ENCODE measurements around the gene LGALS3.

The LGALS3 gene

GRCh38 chr14:55103005-55103640 lies 25.9 kb upstream of the LGALS3 start:
- peak; percentile 95 for DNase-seq (ENCODE audit: low read depth, low spot score)
- H3K4me3 ChIP-seq (ENCODE audit: low read depth, low read length) = peak overlapping the region; percentile 2
- in situ Hi-C loops (cut with HindIII; ENCODE audit: low sequenced_read_pairs) = no loop called here
- TF ChIP-seq CTCF (IDR thresholded peaks at IDR 0.05; ENCODE audit: low read depth, low read length) = no peak

DNA sequence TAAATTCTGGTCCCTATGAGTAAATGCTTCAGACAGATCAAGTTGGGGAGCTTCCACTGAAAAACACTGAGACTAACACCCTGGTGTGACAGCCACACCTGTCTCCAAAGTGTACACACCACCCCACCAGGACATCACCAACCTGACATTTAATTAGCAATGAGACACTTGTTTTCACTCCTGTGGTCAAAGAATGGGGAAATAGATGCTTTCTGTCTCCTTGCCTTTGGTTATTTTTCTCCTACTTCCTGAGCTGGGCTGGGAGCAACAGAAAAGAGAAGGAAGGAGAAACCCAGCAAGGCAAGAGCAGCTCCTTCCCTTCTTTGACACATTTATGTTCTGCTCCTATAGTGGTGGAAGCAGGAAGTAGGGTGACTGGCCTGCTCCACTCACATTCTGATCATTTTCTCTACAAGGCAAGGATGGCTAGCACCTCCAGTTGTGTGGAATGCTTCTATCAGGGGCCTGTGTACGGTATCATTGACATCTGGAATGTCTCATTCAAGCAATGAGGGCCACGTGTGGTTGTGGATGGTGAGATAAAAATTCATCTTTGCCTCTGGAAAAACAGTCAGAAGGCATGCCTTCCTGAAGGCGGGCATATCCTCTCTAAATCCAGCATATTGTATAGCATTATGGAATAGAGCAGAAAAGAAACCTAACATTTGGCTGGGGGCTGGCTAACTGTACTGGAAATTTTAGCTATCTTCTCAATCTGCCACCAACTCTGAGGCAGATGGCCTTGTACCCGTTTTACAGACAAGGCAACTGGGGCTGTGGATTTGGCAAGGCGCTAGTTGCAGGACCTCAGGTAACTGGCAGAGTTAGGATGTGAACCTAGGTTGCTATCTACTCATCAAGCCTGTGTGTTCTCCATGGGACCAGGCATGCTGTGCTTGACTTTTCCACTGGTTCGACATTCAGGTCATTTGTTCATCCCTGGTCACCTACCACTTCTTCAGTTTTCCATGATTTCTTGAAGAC lies 24.8 kb upstream of the LGALS3 start:
- in situ Hi-C loops (cut with HindIII; ENCODE audit: low sequenced_read_pairs) = no loop called here
- H3K4me3 ChIP-seq (ENCODE audit: low read depth, low read length) = no peak overlapping the region
- DNase-seq (ENCODE audit: low read depth, low spot score) = no peak
- no peak for TF ChIP-seq CTCF (IDR thresholded peaks at IDR 0.05; ENCODE audit: low read depth, low read length)

- in situ Hi-C loops (cut with HindIII; ENCODE audit: low sequenced_read_pairs) = no loop called here
- H3K4me3 ChIP-seq (ENCODE audit: low read depth, low read length) = no peak overlapping the region
- no peak for DNase-seq (ENCODE audit: low read depth, low spot score)
- TF ChIP-seq CTCF (IDR thresholded peaks at IDR 0.05; ENCODE audit: low read depth, low read length) = no peak
These were observed 23.1 kb upstream of the LGALS3 start for GRCh38 chr14:55105991-55106390.

DNA sequence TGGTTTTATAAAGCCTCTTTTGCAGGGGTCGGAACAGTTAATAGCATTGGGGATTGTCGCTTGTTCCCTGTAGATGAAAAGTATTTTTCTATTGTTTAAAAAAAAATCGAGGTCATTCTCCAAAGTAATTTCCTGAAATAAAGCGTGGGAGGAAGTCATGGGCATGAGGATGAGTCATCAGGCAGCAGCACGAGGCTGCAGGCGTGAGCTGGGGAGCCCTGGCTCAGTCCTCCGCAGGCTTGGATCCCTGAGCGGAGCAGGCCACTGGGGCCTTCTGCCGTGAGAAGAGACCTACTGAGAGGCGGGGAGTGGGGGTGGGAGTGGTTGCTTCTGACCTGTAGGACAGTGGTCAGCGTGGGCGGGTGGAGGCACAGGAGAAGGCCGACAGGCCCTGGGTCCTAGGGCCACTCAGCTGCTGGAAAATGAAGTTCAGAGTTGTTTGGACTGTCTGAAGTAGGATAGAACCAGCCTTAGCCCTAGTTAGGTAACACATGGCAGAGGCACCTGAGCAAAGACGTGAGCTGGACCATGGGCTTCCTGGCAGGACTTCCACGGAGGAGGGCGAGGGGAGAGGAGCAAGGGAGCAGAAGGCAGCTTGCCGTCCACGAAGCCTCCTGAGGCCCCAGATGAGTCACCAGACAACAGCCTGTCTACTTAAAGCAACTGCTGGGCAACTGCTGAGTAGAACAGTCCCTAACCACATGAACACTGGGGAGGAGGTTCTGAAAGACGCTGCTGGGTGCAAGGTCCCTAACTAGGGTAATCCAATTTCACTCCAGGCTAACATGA lies 21.1 kb upstream of the LGALS3 start:
- peak; percentile 97 for DNase-seq (ENCODE audit: low read depth, low spot score)
- in situ Hi-C loops (cut with HindIII; ENCODE audit: low sequenced_read_pairs) = no loop called here

DNA sequence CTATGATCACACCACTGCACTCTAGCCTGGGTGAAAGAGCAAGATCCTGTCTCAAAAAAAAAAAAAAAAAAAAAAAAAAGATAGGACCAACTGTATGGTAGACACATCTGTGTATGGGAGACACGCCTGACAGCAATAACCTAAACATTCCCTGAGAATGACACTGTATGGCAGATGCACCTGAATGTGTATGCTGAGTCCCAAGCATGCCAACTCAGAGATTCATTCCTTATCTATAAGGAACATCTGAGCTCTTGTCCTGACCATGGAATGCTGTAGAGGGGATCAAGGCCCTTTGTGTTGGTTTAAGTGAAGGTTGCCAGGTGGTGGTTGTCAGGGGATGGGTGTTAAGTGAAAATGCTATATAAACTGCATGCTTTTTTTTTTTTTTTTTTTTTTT lies 19.2 kb upstream of the LGALS3 start:
- DNase-seq (ENCODE audit: low read depth, low spot score) = no peak
- no peak overlapping the region for H3K4me3 ChIP-seq (ENCODE audit: low read depth, low read length)
- no peak for TF ChIP-seq CTCF (IDR thresholded peaks at IDR 0.05; ENCODE audit: low read depth, low read length)
- in situ Hi-C loops (cut with HindIII; ENCODE audit: low sequenced_read_pairs) = no loop called here

More for the DNA sequence above, 21.1 kb upstream of the LGALS3 start:
- H3K4me3 ChIP-seq (ENCODE audit: low read depth, low read length) = no peak overlapping the region
- no peak for TF ChIP-seq CTCF (IDR thresholded peaks at IDR 0.05; ENCODE audit: low read depth, low read length)

DNA sequence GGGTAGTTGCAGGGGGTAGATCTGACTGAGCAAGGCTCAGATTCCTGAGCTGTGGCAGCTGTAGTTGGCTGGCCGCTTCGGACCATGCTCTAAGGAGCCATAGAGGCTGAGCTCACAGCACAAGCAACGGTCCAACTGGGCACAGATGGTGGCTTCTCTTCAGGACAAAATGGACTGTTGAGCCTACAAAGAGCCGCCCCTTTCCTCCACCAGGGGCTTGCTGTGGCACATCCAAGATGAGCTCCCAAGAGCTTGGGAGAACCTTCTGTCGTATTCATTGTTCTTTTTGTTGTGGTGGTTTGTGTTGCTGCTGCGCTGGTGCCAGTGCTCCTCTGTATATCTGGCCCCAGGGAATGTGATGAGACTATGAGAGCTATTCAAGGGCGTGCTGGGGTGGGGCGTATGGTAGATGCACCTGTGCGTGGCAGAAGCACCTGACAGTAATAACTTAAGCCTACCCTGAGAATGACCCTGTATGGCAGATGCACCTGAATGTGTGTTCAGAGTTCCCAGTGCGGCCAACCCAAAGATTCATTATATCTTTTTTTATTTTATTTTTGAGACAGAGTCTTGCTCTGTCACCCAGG lies 17.8 kb upstream of the LGALS3 start:
- in situ Hi-C loops (cut with HindIII; ENCODE audit: low sequenced_read_pairs) = no loop called here
- H3K4me3 ChIP-seq (ENCODE audit: low read depth, low read length) = no peak overlapping the region
- no peak for DNase-seq (ENCODE audit: low read depth, low spot score)
- TF ChIP-seq CTCF (IDR thresholded peaks at IDR 0.05; ENCODE audit: low read depth, low read length) = no peak
